Breast epithelium (tissue), 3 donors: ENCODE measurements around the gene SLC18B1.

Experiments
- CTCF ChIP-seq, 3 donors: fragments of 450-650 bp; IDR thresholded peaks; one replicate each; pipeline ENCODE4 v1.5.1; 2016 to 2017; ENCODE audit warnings: antibody characterized with exemption in 3 of 3, mild to moderate bottlenecking in 3 of 3, moderate library complexity in 3 of 3
- POLR2A ChIP-seq: fragments of 450-650 bp; IDR thresholded peaks from one replicate; pipeline ENCODE4 v1.6.1; 2016; ENCODE audit warnings: antibody characterized with exemption, mild to moderate bottlenecking, moderate library complexity
- POLR2AphosphoS5 ChIP-seq, 3 donors: sonication (generic); formaldehyde crosslinking; IDR thresholded peaks; one replicate each; pipeline ENCODE4 v1.6.1; 2017; ENCODE audit warnings: antibody characterized with exemption in 3 of 3

DNA sequence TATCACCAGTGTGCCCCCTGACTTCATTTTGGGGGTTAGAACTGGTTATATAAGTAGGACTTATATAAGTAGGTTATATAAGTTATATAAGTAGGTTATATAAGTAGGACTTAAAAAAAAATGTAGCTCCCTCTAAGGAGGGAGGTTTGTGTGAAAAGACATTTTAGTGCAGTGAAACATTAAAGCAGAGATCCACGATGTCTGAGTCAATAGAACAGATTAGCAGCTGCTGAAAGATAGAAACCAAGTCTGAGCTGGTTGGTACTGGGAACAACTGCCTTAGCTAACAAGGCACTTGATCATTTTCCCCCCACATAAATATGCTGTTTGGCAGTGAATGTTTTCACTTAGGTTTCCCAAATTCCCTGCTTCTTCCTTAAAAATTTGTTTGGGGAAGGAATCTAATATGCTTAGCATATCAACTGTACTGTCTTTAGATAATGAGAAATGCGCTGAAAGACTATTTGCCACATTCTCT, 13.9 kb upstream of the SLC18B1 start:
- TF ChIP-seq POLR2A (no peak), CTCF (IDR thresholded peaks at IDR 0.05) (no peak), POLR2AphosphoS5 (IDR thresholded peaks at IDR 0.05) (no peak)
